Gastroesophageal sphincter (tissue), 3 donors: ENCODE results near the gene SLC30A7.

Experiments
- CTCF ChIP-seq, 4 experiments: fragments of 200-600 bp in 2 of 4; fragments of 450-650 bp in 2 of 4; sonication (generic) in 1 of 4; IDR thresholded peaks; one replicate each; pipeline ENCODE4 v1.5.1; 2017 to 2019; ENCODE audit warnings: antibody characterized with exemption in 4 of 4, mild to moderate bottlenecking in 2 of 4, moderate library complexity in 2 of 4
- POLR2AphosphoS5 ChIP-seq: sonication (generic); formaldehyde crosslinking; IDR thresholded peaks from one replicate; pipeline ENCODE4 v1.6.1; 2017; ENCODE audit warnings: antibody characterized with exemption

GRCh38 chr1:100851726-100852125 lies 44.2 kb upstream of the SLC30A7 start:
- TF ChIP-seq CTCF (IDR thresholded peaks at IDR 0.05), result no peak
- no peak for TF ChIP-seq POLR2AphosphoS5
